Stomach (tissue), 4 donors: ENCODE measurements around the gene NDC80.
"Not testable (repeated sequence)": the region's sequence is repeated elsewhere in the genome, so short reads cannot be mapped to it uniquely, and the experiment has no call there.

ENCODE experiments used
- CTCF ChIP-seq, 7 experiments: fragments of 450-650 bp in 4 of 7; fragments of 200-600 bp in 3 of 7; sonication (generic) in 3 of 7; IDR thresholded peaks; one replicate each; pipeline ENCODE4 v1.5.1; 2016 to 2019; ENCODE audit warnings: antibody characterized with exemption in 7 of 7, control low read depth in 2 of 7, mild to moderate bottlenecking in 1 of 7
- POLR2A ChIP-seq, 4 donors: fragments of 450-650 bp; IDR thresholded peaks; one replicate each; pipeline ENCODE4 v1.6.1; 2016; ENCODE audit warnings: antibody characterized with exemption in 4 of 4, control low read depth in 2 of 4, mild to moderate bottlenecking in 1 of 4, moderate library complexity in 1 of 4
- POLR2AphosphoS5 ChIP-seq, 3 donors: sonication (generic); formaldehyde crosslinking; IDR thresholded peaks; one replicate each; pipeline ENCODE4 v1.6.1; 2016; ENCODE audit warnings: antibody characterized with exemption in 3 of 3

GRCh38 chr18:2541925-2542563 is 29.3 kb upstream of the NDC80 start:
- TF ChIP-seq POLR2A, POLR2AphosphoS5 (IDR thresholded peaks at IDR 0.05): not testable (repeated sequence)
- peak in 4 of 7 experiments; percentile 32 to 57 (median 40) for TF ChIP-seq CTCF (IDR thresholded peaks at IDR 0.05)
